Prostate gland (tissue), 1 donor: ENCODE data around the gene A2M.

Experiments
- POLR2A ChIP-seq: fragments of 450-650 bp; IDR thresholded peaks from one replicate; pipeline ENCODE4 v1.6.1; 2016; ENCODE audit warnings: antibody characterized with exemption, mild to moderate bottlenecking
- POLR2AphosphoS5 ChIP-seq: sonication (generic); formaldehyde crosslinking; IDR thresholded peaks from one replicate; pipeline ENCODE4 v1.6.1; 2017; ENCODE audit warnings: antibody characterized with exemption

DNA sequence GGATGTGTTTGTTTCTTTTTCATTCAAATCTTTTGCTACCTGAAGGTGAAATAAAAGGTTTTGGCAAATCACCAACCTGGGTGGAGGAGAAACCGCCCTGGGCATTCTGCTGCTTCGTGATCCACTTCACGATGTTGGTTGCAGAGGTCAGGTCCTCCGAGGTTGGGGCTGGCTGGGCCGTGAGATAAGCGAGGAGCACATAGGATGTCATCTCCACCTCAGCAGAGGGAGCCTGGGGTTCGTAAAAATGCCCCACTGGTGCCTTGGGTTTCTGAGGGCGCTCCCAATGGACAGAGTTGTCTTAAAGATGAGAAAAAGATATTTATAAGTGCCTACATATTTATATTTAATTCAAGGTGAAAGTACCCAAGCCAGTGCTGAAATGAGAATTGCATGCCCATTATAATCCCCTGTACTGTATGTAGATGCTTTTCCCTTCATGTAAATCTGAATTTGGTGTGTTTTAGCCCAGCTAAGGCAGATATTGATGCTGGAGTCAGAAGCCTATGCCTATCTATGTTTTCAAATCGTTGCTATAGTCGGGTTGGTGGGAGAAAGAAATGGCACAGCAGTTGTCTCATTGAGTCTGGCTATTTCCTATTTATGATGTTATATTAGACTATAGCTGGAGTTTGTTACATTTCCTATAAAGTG is 41.1 kb downstream of the A2M start:
- TF ChIP-seq POLR2A = no peak
- TF ChIP-seq POLR2AphosphoS5 = no peak
